ENCODE measurements around the gene SPEG.

DNA sequence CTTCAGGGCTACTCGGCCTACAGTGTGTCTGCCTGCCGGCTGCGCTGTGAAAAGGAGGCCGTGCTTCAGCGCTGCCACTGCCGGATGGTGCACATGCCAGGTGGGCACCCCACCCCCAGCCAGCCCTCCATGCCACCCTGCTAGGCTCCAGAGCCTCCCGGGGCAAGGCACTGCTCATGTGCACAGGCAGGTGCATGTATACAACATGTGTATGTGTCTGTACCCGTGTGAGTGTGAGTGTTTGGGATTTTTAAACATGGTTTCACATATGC is 97.7 kb downstream of the SPEG start:
- TF ChIP-seq POLR2AphosphoS5 (IDR thresholded peaks at IDR 0.05; ENCODE audit: low read depth, low read length) (no peak), POLR2A (IDR thresholded peaks at IDR 0.05; ENCODE audit: low read depth, low read length) (no peak)
